Measurements from ENCODE around the gene ENOX1. TPM values are rescaled to one million over a fixed set of nuclear protein-coding genes. Genes with fewer than 3 reads are reported as not detected.

The ENOX1 gene
- total and polyA plus RNA-seq, 7 donors = 0.23 to 20.2 (median 11.1) TPM

GRCh38 chr13:43441899-43442499 lies 344.8 kb downstream of the ENOX1 start:
- no peaks in the 10 kb centered on the region for H3K36me3 ChIP-seq
- WGBS, 2 donors = 84 to 87% methylated on average over 8 of the region's 8 CpGs
- intact Hi-C loops (cut with DNase I) = no loop called here
- H3K27ac ChIP-seq = no peak overlapping the region
- no peak for TF ChIP-seq POLR2AphosphoS5 (IDR thresholded peaks at IDR 0.05)
- no peak for TF ChIP-seq EP300 (IDR thresholded peaks at IDR 0.05)
- TF ChIP-seq, protein P1, sequence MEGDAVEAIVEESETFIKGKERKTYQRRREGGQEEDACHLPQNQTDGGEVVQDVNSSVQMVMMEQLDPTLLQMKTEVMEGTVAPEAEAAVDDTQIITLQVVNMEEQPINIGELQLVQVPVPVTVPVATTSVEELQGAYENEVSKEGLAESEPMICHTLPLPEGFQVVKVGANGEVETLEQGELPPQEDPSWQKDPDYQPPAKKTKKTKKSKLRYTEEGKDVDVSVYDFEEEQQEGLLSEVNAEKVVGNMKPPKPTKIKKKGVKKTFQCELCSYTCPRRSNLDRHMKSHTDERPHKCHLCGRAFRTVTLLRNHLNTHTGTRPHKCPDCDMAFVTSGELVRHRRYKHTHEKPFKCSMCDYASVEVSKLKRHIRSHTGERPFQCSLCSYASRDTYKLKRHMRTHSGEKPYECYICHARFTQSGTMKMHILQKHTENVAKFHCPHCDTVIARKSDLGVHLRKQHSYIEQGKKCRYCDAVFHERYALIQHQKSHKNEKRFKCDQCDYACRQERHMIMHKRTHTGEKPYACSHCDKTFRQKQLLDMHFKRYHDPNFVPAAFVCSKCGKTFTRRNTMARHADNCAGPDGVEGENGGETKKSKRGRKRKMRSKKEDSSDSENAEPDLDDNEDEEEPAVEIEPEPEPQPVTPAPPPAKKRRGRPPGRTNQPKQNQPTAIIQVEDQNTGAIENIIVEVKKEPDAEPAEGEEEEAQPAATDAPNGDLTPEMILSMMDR (IDR thresholded peaks at IDR 0.05) = no peak
- no peak for TF ChIP-seq POLR2A (IDR thresholded peaks at IDR 0.05)
- peaks cover 0 to 38% (median 20%) of the 10 kb centered on the region in 4 donors for H3K4me1 ChIP-seq
- H3K9me3 ChIP-seq = no peaks in the 10 kb centered on the region
- no peak overlapping the region for H3K4me3 ChIP-seq
- H3K27me3 ChIP-seq = no peaks in the 10 kb centered on the region
- DNase-seq = no peak

- H3K9me3 ChIP-seq = no peaks in the 10 kb centered on the region
- TF ChIP-seq POLR2A (IDR thresholded peaks at IDR 0.05) = no peak
- TF ChIP-seq, protein P1 (IDR thresholded peaks at IDR 0.05) = no peak
- no peak for TF ChIP-seq POLR2AphosphoS5 (IDR thresholded peaks at IDR 0.05)
Measured at GRCh38 chr13:43441464-43441863, 345.3 kb downstream of the ENOX1 start.

GRCh38 chr13:43434191-43434590 lies 352.6 kb downstream of the ENOX1 start:
- intact Hi-C loops (cut with DNase I) = no loop called here
- Histone ChIP-seq H3K4me3 (no peak overlapping the region), H3K27ac (no peak overlapping the region), H3K27me3 (no peaks in the 10 kb centered on the region), H3K36me3 (no peaks in the 10 kb centered on the region), H3K9me3 (no peaks in the 10 kb centered on the region), H3K4me1 (peaks cover 0 to 29% (median 11%) of the 10 kb centered on the region in 4 donors)
- 89 to 92% methylated on average over 3 of the region's 3 CpGs for WGBS, 2 donors
- TF ChIP-seq POLR2AphosphoS5 (IDR thresholded peaks at IDR 0.05) (no peak), POLR2A (IDR thresholded peaks at IDR 0.05) (no peak), EP300 (IDR thresholded peaks at IDR 0.05) (no peak)
- TF ChIP-seq, protein P1 (IDR thresholded peaks at IDR 0.05) = no peak
- no peak for DNase-seq

More at GRCh38 chr13:43441464-43441863, 345.3 kb downstream of the ENOX1 start:
- Histone ChIP-seq H3K4me1 (peaks cover 0 to 36% (median 18%) of the 10 kb centered on the region in 4 donors), H3K4me3 (no peak overlapping the region), H3K27me3 (no peaks in the 10 kb centered on the region), H3K36me3 (no peaks in the 10 kb centered on the region), H3K27ac (no peak overlapping the region)
- no peak for DNase-seq
- intact Hi-C loops (cut with DNase I) = no loop called here
- WGBS, 2 donors = 51 to 73% methylated on average over 6 of the region's 6 CpGs

GRCh38 chr13:43433691-43434141 lies 353.1 kb downstream of the ENOX1 start:
- H3K4me3 ChIP-seq = no peak overlapping the region
- peaks cover 0 to 34% (median 16%) of the 10 kb centered on the region in 4 donors for H3K4me1 ChIP-seq
- 92 to 95% methylated on average over 1 of the region's 1 CpG for WGBS, 2 donors
- H3K27ac ChIP-seq = no peak overlapping the region
- H3K27me3 ChIP-seq = no peaks in the 10 kb centered on the region
- intact Hi-C loops (cut with DNase I) = no loop called here
- no peaks in the 10 kb centered on the region for H3K9me3 ChIP-seq
- no peaks in the 10 kb centered on the region for H3K36me3 ChIP-seq
- no peak for DNase-seq
- TF ChIP-seq POLR2AphosphoS5 (IDR thresholded peaks at IDR 0.05) (no peak), POLR2A (IDR thresholded peaks at IDR 0.05) (no peak), EP300 (IDR thresholded peaks at IDR 0.05) (no peak)
- TF ChIP-seq, protein P1 (IDR thresholded peaks at IDR 0.05) = no peak

DNA sequence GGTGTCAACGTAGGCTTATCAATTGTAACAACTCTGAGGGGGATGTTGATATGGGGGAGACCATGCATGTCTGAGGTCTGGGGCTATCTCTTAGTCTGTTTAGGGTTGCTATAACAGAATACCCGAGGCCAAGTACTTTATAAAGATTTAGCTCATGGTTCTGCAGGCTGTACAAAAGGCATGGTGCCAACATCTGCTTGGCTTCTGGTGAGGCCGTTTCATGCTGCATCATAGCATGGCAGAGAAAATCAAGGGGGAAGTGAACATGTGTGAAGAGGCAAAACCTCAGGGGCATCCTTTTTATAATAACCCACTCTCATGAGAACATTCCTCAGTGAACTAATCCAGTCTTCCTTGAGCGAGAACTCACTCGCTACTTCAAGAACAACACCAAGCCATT lies 353.8 kb downstream of the ENOX1 start:
- H3K36me3 ChIP-seq = no peaks in the 10 kb centered on the region
- no peak overlapping the region for H3K27ac ChIP-seq
- DNase-seq = no peak
- no peak overlapping the region for H3K4me3 ChIP-seq
- H3K9me3 ChIP-seq = no peaks in the 10 kb centered on the region
- H3K27me3 ChIP-seq = no peaks in the 10 kb centered on the region
- H3K4me1 ChIP-seq = peaks cover 0 to 37% (median 20%) of the 10 kb centered on the region in 4 donors
- no peak for TF ChIP-seq POLR2A (IDR thresholded peaks at IDR 0.05)
- TF ChIP-seq POLR2AphosphoS5 (IDR thresholded peaks at IDR 0.05) = no peak
- TF ChIP-seq, protein P1 (IDR thresholded peaks at IDR 0.05) = no peak
- TF ChIP-seq EP300 (IDR thresholded peaks at IDR 0.05) = no peak
- WGBS, 2 donors = 78 to 79% methylated on average over 5 of the region's 5 CpGs
- intact Hi-C loops (cut with DNase I) = no loop called here
